ENCODE results near the gene PTPRZ1. TPM values are rescaled to one million over a fixed set of nuclear protein-coding genes. Genes with fewer than 3 reads are reported as not detected.

PTPRZ1 gene
- total and polyA plus RNA-seq, 2 donors (not counting 1 experiment from before 2014, with no cell fraction given): not detected

DNA sequence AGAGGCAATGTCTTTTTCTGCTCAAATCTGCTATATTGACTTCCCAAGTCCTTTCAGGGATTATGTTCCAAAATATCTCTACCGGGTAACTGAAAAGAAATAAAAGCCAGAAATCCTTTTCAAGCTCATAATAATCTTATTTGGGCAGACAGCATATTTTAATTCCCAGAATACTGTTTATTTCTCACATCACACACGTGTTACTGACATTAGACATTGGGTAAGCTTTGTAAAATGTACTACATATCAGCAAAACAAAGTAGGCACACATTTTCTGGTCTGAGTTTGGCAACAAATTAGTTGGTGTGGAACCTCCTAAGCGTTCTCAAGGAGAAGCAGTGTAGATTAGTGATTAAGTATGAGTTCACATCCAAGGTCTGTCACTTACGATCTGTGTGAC lies 10.4 kb upstream of the PTPRZ1 start:
- no peak overlapping the region for H3K27ac ChIP-seq (ENCODE audit: low read length in 2 of 2)
- 100% methylated on average over 1 of the region's 4 CpGs for WGBS (ENCODE audit: insufficient coverage)
- no peaks in the 10 kb centered on the region for H3K4me1 ChIP-seq (ENCODE audit: control insufficient read depth in 2 of 2, insufficient read depth in 2 of 2, low read length in 2 of 2)
- H3K4me3 Mint-ChIP-seq: no peak overlapping the region
- H3K4me2 ChIP-seq (replicated peaks; ENCODE audit: low read depth, low read length, poor library complexity, severe bottlenecking): no peak overlapping the region
- H3K9me3 ChIP-seq (ENCODE audit: control extremely low read depth in 1 of 3, control insufficient read depth in 2 of 3, insufficient read depth in 1 of 3, low read length in 2 of 3): no peaks in the 10 kb centered on the region
- H3K4me1 Mint-ChIP-seq: no peaks in the 10 kb centered on the region
- DNase-seq (no peak), ATAC-seq (ENCODE audit: low read depth) (no peak)
- no peaks in the 10 kb centered on the region for H3K79me2 ChIP-seq (ENCODE audit: control insufficient read depth, insufficient read depth, low read length)
- no peak overlapping the region for H2AFZ ChIP-seq (ENCODE audit: insufficient read depth, low read depth, low read length, poor library complexity, severe bottlenecking)
- no peak overlapping the region for H3K9ac ChIP-seq (ENCODE audit: low read length)
- intact Hi-C loops (cut with micrococcal nuclease): no loop called here
- no peaks in the 10 kb centered on the region for H4K20me1 ChIP-seq (ENCODE audit: control insufficient read depth, insufficient read depth, low read length, poor library complexity, severe bottlenecking)
- H3K27ac Mint-ChIP-seq: no peak overlapping the region
- ChIA-PET POLR2A (no interaction called here), CTCF (no interaction called here)
- H3K27me3 Mint-ChIP-seq: no peaks in the 10 kb centered on the region
- TF ChIP-seq, protein P1, sequence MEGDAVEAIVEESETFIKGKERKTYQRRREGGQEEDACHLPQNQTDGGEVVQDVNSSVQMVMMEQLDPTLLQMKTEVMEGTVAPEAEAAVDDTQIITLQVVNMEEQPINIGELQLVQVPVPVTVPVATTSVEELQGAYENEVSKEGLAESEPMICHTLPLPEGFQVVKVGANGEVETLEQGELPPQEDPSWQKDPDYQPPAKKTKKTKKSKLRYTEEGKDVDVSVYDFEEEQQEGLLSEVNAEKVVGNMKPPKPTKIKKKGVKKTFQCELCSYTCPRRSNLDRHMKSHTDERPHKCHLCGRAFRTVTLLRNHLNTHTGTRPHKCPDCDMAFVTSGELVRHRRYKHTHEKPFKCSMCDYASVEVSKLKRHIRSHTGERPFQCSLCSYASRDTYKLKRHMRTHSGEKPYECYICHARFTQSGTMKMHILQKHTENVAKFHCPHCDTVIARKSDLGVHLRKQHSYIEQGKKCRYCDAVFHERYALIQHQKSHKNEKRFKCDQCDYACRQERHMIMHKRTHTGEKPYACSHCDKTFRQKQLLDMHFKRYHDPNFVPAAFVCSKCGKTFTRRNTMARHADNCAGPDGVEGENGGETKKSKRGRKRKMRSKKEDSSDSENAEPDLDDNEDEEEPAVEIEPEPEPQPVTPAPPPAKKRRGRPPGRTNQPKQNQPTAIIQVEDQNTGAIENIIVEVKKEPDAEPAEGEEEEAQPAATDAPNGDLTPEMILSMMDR (IDR thresholded peaks at IDR 0.05): no peak
- TF ChIP-seq EZH2 (IDR thresholded peaks at IDR 0.05; ENCODE audit: borderline replicate concordance, insufficient read depth, low read depth, low read length, poor library complexity, severe bottlenecking): no peak
- no peak overlapping the region for H3K4me3 ChIP-seq (ENCODE audit: control extremely low read depth in 1 of 5, extremely low read depth in 1 of 5, insufficient read depth in 1 of 5, low read depth in 2 of 5, low read length in 4 of 5)
- H3K36me3 ChIP-seq (replicated peaks in 1 of 2; ENCODE audit: control extremely low read depth in 1 of 2, control insufficient read depth in 1 of 2, extremely low read depth in 1 of 2, insufficient read depth in 2 of 2, low read length in 1 of 2): no peaks in the 10 kb centered on the region
- peaks cover 0 to 2% (median 0%) of the 10 kb centered on the region in 4 experiments for H3K27me3 ChIP-seq (replicated peaks in 1 of 4; ENCODE audit: control extremely low read depth in 1 of 4, control insufficient read depth in 3 of 4, insufficient read depth in 4 of 4, low read length in 3 of 4)
- H3K9me3 Mint-ChIP-seq (ENCODE audit: insufficient read depth): no peaks in the 10 kb centered on the region

DNA sequence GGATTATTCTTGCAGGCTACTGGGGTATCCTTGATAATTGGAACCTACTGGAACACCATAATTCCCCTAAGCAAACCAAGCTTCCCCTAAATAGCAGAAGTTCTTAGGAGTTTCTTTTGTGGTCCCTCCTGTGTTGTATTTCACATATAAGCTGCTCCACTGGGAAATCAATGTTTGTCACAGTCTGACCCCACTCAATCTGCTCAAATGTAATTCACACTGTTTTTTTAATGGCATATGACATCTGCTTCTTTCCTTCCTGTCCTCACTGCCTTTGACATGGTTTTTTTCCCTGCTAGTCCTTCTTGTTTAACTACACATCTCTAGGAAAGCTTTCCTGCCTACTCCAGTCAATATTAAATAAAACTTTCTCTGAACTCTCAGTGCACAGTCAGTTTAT lies 1.8 kb upstream of the PTPRZ1 start:
- Histone ChIP-seq H3K4me1 (ENCODE audit: control insufficient read depth in 2 of 2, insufficient read depth in 2 of 2, low read length in 2 of 2) (peaks cover 5 to 9% of the 10 kb centered on the region in 2 donors), H2AFZ (ENCODE audit: insufficient read depth, low read depth, low read length, poor library complexity, severe bottlenecking) (no peak overlapping the region), H3K79me2 (ENCODE audit: control insufficient read depth, insufficient read depth, low read length) (no peaks in the 10 kb centered on the region), H3K27ac (ENCODE audit: low read length in 2 of 2) (no peak overlapping the region), H3K4me3 (ENCODE audit: control extremely low read depth in 1 of 5, extremely low read depth in 1 of 5, insufficient read depth in 1 of 5, low read depth in 2 of 5, low read length in 4 of 5) (no peak overlapping the region), H3K9ac (ENCODE audit: low read length) (no peak overlapping the region), H3K36me3 (replicated peaks in 1 of 2; ENCODE audit: control extremely low read depth in 1 of 2, control insufficient read depth in 1 of 2, extremely low read depth in 1 of 2, insufficient read depth in 2 of 2, low read length in 1 of 2) (no peaks in the 10 kb centered on the region), H4K20me1 (ENCODE audit: control insufficient read depth, insufficient read depth, low read length, poor library complexity, severe bottlenecking) (no peaks in the 10 kb centered on the region), H3K4me2 (replicated peaks; ENCODE audit: low read depth, low read length, poor library complexity, severe bottlenecking) (no peak overlapping the region), H3K9me3 (ENCODE audit: control extremely low read depth in 1 of 3, control insufficient read depth in 2 of 3, insufficient read depth in 1 of 3, low read length in 2 of 3) (peaks cover 0 to 2% (median 0%) of the 10 kb centered on the region in 3 donors), H3K27me3 (replicated peaks in 1 of 4; ENCODE audit: control extremely low read depth in 1 of 4, control insufficient read depth in 3 of 4, insufficient read depth in 4 of 4, low read length in 3 of 4) (peaks cover 0 to 20% (median 8%) of the 10 kb centered on the region in 4 experiments)
- H3K4me1 Mint-ChIP-seq: peaks cover 10% of the 10 kb centered on the region
- no peak for ATAC-seq (ENCODE audit: low read depth)
- H3K27me3 Mint-ChIP-seq: peaks cover 39% of the 10 kb centered on the region
- CTCF ChIA-PET: no interaction called here
- no peak overlapping the region for H3K4me3 Mint-ChIP-seq
- POLR2A ChIA-PET: no interaction called here
- H3K9me3 Mint-ChIP-seq (ENCODE audit: insufficient read depth): no peaks in the 10 kb centered on the region
- intact Hi-C loops (cut with micrococcal nuclease): no loop called here
- no peak for TF ChIP-seq EZH2 (IDR thresholded peaks at IDR 0.05; ENCODE audit: borderline replicate concordance, insufficient read depth, low read depth, low read length, poor library complexity, severe bottlenecking)
- TF ChIP-seq, protein P1 (IDR thresholded peaks at IDR 0.05): no peak
- no peak for DNase-seq
- no peak overlapping the region for H3K27ac Mint-ChIP-seq

Data from B cell (primary cell).